PC-9 (cell line): ENCODE results near the gene LVRN. TPM values are rescaled to one million over a fixed set of nuclear protein-coding genes. Genes with fewer than 3 reads are reported as not detected.

Source experiments
- BruUV-seq: library from RNA; stranded (reverse); fragments of 400-500 nt; replicated peaks from 2 replicates; lab custom pipeline; 2021; lab: Mats Ljungman, UMichigan
- CTCF ChIA-PET: fragments of 300-600 bp; sonication (Branson Sonifier 250); formaldehyde crosslinking; loops from one replicate; lab custom pipeline; 2022; ENCODE audit warnings: antibody characterized with exemption; lab: Charles Lee
- POLR2A ChIA-PET: fragments of 300-600 bp; sonication (Branson Sonifier 250); formaldehyde crosslinking; loops from one replicate; lab custom pipeline; 2022; ENCODE audit warnings: antibody characterized with exemption; ENCODE audit not compliant: unreplicated experiment; lab: Charles Lee
- DNase-seq, 2 experiments: peaks; one replicate each; pipeline versions ENCODE4 v3.0.0 to v3.0.0-alpha.2; 2015 to 2022; ENCODE audit warnings: mixed read lengths in 1 of 2
- H2AFZ ChIP-seq: fragments of 200-600 bp; sonication (generic); 2 replicates; pipeline ENCODE4 v1.8.1; 2017; ENCODE audit warnings: antibody characterized with exemption
- H3F3A ChIP-seq: fragments of 200-600 bp; sonication (generic); 2 replicates; pipeline ENCODE4 v1.8.1; 2017; ENCODE audit warnings: antibody characterized with exemption, mild to moderate bottlenecking, low read depth; ENCODE audit not compliant: insufficient read depth
- H3K27ac ChIP-seq: fragments of 200-600 bp; sonication (generic); 2 replicates; pipeline ENCODE4 v1.6.1; 2016; ENCODE audit warnings: mixed run types
- H3K27me3 ChIP-seq: fragments of 200-600 bp; sonication (generic); 2 replicates; pipeline ENCODE4 v1.6.1; 2016; ENCODE audit warnings: low read depth, mixed run types; ENCODE audit not compliant: insufficient read depth
- H3K36me3 ChIP-seq: fragments of 200-600 bp; sonication (generic); 2 replicates; pipeline ENCODE4 v1.6.1; 2016; ENCODE audit warnings: low read depth, mixed run types
- H3K4me1 ChIP-seq: fragments of 200-600 bp; sonication (generic); replicated peaks from 2 replicates; pipeline ENCODE4 v1.6.1; 2016; ENCODE audit warnings: mixed run types; ENCODE audit not compliant: insufficient read depth
- H3K4me2 ChIP-seq: fragments of 200-600 bp; sonication (generic); 2 replicates; pipeline ENCODE4 v1.6.1; 2017; ENCODE audit warnings: mixed run types
- H3K4me3 ChIP-seq: fragments of 200-600 bp; sonication (generic); 2 replicates; pipeline ENCODE4 v1.6.1; 2016; ENCODE audit warnings: mixed run types
- H3K79me2 ChIP-seq: fragments of 200-600 bp; sonication (generic); 2 replicates; pipeline ENCODE4 v1.6.1; 2017; ENCODE audit warnings: low read depth, mixed run types
- H3K9me2 ChIP-seq: fragments of 200-600 bp; sonication (generic); 2 replicates; pipeline ENCODE4 v1.8.1; 2017; ENCODE audit warnings: mild to moderate bottlenecking; ENCODE audit not compliant: insufficient read depth
- H3K9me3 ChIP-seq: fragments of 200-600 bp; sonication (generic); 2 replicates; pipeline ENCODE4 v1.8.1; 2016; ENCODE audit warnings: low read depth; ENCODE audit not compliant: insufficient read depth
- H4K20me1 ChIP-seq: fragments of 200-600 bp; sonication (generic); 2 replicates; pipeline ENCODE4 v1.8.1; 2017; ENCODE audit not compliant: insufficient read depth
- EZH2 ChIP-seq: fragments of 200-600 bp; sonication (generic); IDR thresholded peaks from 2 replicates; pipeline ENCODE4 v1.8.0; 2017; ENCODE audit warnings: antibody characterized with exemption, low read depth
- intact Hi-C: fragments of 100-400 bp; cut with micrococcal nuclease; formaldehyde crosslinking; loops from one replicate; pipeline ENCODE4 v1.10.0; 2022; ENCODE audit not compliant: unreplicated experiment
- total RNA-seq: library from RNA; stranded (reverse); gene quantifications from 2 replicates; pipeline ENCODE4 v1.2.3, GENCODE V29; 2021
- TF ChIP-seq, protein P1 (sequence below): fragments of 200-600 bp; sonication (generic); conservative IDR thresholded peaks from 2 replicates; pipeline ENCODE4 v1.6.1; 2017; ENCODE audit warnings: mixed run types, antibody characterized with exemption, mild to moderate bottlenecking, moderate library complexity

LVRN gene
- total RNA-seq, 1 experiment from 2014 or later, result 0.79 TPM

DNA sequence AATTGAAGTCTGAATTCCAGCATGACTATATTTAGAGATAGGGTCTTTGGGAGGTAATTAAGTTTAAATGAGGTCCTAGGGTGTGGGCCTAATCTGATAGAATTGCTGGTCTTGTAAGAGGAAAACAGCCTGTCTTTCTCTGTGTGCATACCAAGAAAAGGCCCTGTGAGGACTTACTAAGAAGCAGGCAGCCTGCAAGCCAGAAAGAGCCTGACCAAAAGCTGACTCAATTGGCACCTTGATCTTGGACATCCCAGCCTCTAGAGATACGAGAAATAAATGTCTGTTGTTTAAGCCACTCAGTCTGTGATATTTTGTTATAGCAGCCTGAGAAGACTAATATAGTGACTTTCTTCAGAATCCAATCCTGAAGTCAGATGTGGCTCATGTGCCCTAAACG is 84.5 kb downstream of the LVRN start:
- no peaks in the 10 kb centered on the region for H3F3A ChIP-seq
- DNase-seq, result no peak
- H3K36me3 ChIP-seq, result no peaks in the 10 kb centered on the region
- H3K27me3 ChIP-seq, result no peaks in the 10 kb centered on the region
- H2AFZ ChIP-seq, result no peak overlapping the region
- H3K4me3 ChIP-seq, result no peak overlapping the region
- no peaks in the 10 kb centered on the region for H3K9me3 ChIP-seq
- no peaks in the 10 kb centered on the region for H3K79me2 ChIP-seq
- POLR2A ChIA-PET, result no interaction called here
- no peaks in the 10 kb centered on the region for H4K20me1 ChIP-seq
- BruUV-seq, result no TSS peak
- CTCF ChIA-PET, result no interaction called here
- H3K9me2 ChIP-seq, result no peaks in the 10 kb centered on the region
- intact Hi-C loops, result no loop called here
- H3K27ac ChIP-seq, result no peak overlapping the region
- TF ChIP-seq, protein P1, sequence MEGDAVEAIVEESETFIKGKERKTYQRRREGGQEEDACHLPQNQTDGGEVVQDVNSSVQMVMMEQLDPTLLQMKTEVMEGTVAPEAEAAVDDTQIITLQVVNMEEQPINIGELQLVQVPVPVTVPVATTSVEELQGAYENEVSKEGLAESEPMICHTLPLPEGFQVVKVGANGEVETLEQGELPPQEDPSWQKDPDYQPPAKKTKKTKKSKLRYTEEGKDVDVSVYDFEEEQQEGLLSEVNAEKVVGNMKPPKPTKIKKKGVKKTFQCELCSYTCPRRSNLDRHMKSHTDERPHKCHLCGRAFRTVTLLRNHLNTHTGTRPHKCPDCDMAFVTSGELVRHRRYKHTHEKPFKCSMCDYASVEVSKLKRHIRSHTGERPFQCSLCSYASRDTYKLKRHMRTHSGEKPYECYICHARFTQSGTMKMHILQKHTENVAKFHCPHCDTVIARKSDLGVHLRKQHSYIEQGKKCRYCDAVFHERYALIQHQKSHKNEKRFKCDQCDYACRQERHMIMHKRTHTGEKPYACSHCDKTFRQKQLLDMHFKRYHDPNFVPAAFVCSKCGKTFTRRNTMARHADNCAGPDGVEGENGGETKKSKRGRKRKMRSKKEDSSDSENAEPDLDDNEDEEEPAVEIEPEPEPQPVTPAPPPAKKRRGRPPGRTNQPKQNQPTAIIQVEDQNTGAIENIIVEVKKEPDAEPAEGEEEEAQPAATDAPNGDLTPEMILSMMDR, result no peak
- no peak for TF ChIP-seq EZH2
- no peak overlapping the region for H3K4me2 ChIP-seq
- 0 out of 2 replicates have a peak, but pooled peaks cover 9% of the 10 kb centered on the region for H3K4me1 ChIP-seq

DNA sequence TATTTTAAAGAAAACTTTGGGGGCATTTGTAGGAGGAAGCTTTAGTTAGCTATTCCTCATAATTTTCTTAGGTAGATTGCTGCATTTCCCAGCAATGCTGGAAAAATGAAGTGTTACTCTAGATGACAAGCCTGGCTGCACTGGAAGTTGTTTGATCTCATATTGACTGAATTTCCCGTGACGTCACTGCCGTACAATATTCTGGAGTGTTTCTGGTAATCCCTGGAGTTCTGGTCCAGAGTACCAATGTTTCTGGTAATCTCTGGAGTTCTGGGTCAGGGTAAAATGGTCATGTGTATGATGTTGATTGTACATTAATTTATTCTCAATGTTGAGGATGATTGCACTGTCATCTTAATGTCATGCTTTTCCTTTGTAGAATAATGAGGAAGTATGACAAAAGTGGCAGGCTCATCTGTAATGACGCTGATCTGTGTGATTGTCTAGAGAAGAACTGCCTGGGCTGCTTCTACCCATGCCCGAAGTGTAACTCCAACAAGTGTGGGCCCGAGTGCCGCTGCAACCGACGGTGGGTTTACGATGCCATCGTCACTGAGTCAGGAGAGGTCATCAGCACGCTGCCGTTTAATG is 96.2 kb downstream of the LVRN start:
- POLR2A ChIA-PET, result no interaction called here
- TF ChIP-seq EZH2, result no peak
- TF ChIP-seq, protein P1, result no peak
- Histone ChIP-seq H3K4me2 (no peak overlapping the region), H3K9me3 (no peaks in the 10 kb centered on the region), H3K27ac (no peak overlapping the region), H3K4me1 (no peaks in the 10 kb centered on the region), H3K36me3 (no peaks in the 10 kb centered on the region), H3F3A (no peaks in the 10 kb centered on the region), H3K9me2 (no peaks in the 10 kb centered on the region), H3K27me3 (0 out of 2 replicates have a peak, but pooled peaks cover 4% of the 10 kb centered on the region), H2AFZ (no peak overlapping the region), H3K4me3 (no peak overlapping the region), H4K20me1 (no peaks in the 10 kb centered on the region), H3K79me2 (no peaks in the 10 kb centered on the region)
- intact Hi-C loops, result no loop called here
- CTCF ChIA-PET, result no interaction called here
- BruUV-seq, result no TSS peak
- no peak for DNase-seq

DNA sequence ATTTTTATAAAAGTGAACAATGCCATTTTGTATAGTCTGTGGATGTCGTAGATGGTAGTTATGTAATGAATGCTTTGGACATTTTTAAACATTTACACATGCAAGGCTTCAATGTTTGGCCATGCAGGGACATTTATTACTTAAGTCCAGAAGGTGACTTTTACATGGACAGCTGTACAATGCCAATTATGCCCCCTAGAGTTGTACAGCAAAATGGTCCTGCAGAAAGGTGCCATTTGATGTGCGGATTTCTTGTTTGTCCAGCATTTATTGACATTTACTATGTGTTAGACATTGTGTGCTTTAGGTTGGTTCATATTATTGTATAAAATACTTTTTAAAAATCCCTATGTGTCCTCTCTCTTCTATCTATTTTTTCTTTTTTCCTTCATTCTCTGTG is 100.1 kb downstream of the LVRN start:
- Histone ChIP-seq H3F3A (no peaks in the 10 kb centered on the region), H3K9me3 (no peaks in the 10 kb centered on the region), H2AFZ (no peak overlapping the region), H3K4me1 (no peaks in the 10 kb centered on the region), H3K9me2 (no peaks in the 10 kb centered on the region), H3K4me2 (no peak overlapping the region), H3K79me2 (no peaks in the 10 kb centered on the region), H3K36me3 (no peaks in the 10 kb centered on the region), H3K27ac (no peak overlapping the region), H3K27me3 (0 out of 2 replicates have a peak, but pooled peaks cover under 1% of the 10 kb centered on the region), H4K20me1 (no peaks in the 10 kb centered on the region), H3K4me3 (no peak overlapping the region)
- intact Hi-C loops, result no loop called here
- no TSS peak for BruUV-seq
- DNase-seq, result no peak
- TF ChIP-seq, protein P1, result no peak
- TF ChIP-seq EZH2, result no peak
- CTCF ChIA-PET, result no interaction called here
- POLR2A ChIA-PET, result no interaction called here
